T-helper 1 cell (primary cell): ENCODE measurements around the gene SCNN1G.

Experiments
- DNase-seq, 5 donors: peaks; one replicate each; pipeline ENCODE4 v3.0.0-alpha.2; 2012 to 2020

The SCNN1G gene

GRCh38 chr16:23254338-23254737 lies 71.8 kb downstream of the SCNN1G start:
- DNase-seq: no peak

GRCh38 chr16:23255000-23255399 lies 72.5 kb downstream of the SCNN1G start:
- no peak for DNase-seq

- DNase-seq: no peak
Observed at GRCh38 chr16:23256440-23256839, 73.9 kb downstream of the SCNN1G start.

- DNase-seq: no peak
Observed at GRCh38 chr16:23257682-23258081, 75.1 kb downstream of the SCNN1G start.

GRCh38 chr16:23258919-23259237 lies 76.3 kb downstream of the SCNN1G start:
- no peak for DNase-seq
